Uterus (tissue), 2 donors: ENCODE results near the gene LHCGR.

Source experiments
- POLR2A ChIP-seq, 2 donors: fragments of 450-650 bp; IDR thresholded peaks; one replicate each; pipeline ENCODE4 v1.6.1; 2016; ENCODE audit warnings: antibody characterized with exemption in 2 of 2, mild to moderate bottlenecking in 1 of 2, moderate library complexity in 1 of 2
- TF ChIP-seq, protein P1 (sequence below), 4 experiments: fragments of 200-600 bp in 2 of 4; fragments of 450-650 bp in 2 of 4; sonication (generic) in 2 of 4; IDR thresholded peaks; one replicate each; pipeline ENCODE4 v1.5.1; 2016 to 2019; ENCODE audit warnings: antibody characterized with exemption in 4 of 4, mild to moderate bottlenecking in 2 of 4, moderate library complexity in 1 of 4

GRCh38 chr2:48759682-48760081, 4.2 kb upstream of the LHCGR start:
- TF ChIP-seq, protein P1, sequence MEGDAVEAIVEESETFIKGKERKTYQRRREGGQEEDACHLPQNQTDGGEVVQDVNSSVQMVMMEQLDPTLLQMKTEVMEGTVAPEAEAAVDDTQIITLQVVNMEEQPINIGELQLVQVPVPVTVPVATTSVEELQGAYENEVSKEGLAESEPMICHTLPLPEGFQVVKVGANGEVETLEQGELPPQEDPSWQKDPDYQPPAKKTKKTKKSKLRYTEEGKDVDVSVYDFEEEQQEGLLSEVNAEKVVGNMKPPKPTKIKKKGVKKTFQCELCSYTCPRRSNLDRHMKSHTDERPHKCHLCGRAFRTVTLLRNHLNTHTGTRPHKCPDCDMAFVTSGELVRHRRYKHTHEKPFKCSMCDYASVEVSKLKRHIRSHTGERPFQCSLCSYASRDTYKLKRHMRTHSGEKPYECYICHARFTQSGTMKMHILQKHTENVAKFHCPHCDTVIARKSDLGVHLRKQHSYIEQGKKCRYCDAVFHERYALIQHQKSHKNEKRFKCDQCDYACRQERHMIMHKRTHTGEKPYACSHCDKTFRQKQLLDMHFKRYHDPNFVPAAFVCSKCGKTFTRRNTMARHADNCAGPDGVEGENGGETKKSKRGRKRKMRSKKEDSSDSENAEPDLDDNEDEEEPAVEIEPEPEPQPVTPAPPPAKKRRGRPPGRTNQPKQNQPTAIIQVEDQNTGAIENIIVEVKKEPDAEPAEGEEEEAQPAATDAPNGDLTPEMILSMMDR (IDR thresholded peaks at IDR 0.05), result no peak
- no peak for TF ChIP-seq POLR2A (IDR thresholded peaks at IDR 0.05)
